Smooth muscle cell of the coronary artery (primary cell): Measurements from ENCODE around the gene TBCC. TPM values are rescaled to one million over a fixed set of nuclear protein-coding genes. Genes with fewer than 3 reads are reported as not detected.

ENCODE experiments used
- total RNA-seq: library from RNA; depleted of rRNA; stranded (reverse); fragments of >200 nt; gene quantifications from 2 replicates; pipeline ENCODE4 v1.2.3, GENCODE V29; 2014; ENCODE audit warnings: low replicate concordance

TBCC gene, protein sequence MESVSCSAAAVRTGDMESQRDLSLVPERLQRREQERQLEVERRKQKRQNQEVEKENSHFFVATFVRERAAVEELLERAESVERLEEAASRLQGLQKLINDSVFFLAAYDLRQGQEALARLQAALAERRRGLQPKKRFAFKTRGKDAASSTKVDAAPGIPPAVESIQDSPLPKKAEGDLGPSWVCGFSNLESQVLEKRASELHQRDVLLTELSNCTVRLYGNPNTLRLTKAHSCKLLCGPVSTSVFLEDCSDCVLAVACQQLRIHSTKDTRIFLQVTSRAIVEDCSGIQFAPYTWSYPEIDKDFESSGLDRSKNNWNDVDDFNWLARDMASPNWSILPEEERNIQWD
- 17.9 and 29.5 TPM in 2 replicates for total RNA-seq

GRCh38 chr6:42745640-42746462 lies at the start of gene TBCC:
Gene TBCC (minus strand): TSS chr6:42746103. CDS start chr6:42746073, 30 bp downstream.

DNA sequence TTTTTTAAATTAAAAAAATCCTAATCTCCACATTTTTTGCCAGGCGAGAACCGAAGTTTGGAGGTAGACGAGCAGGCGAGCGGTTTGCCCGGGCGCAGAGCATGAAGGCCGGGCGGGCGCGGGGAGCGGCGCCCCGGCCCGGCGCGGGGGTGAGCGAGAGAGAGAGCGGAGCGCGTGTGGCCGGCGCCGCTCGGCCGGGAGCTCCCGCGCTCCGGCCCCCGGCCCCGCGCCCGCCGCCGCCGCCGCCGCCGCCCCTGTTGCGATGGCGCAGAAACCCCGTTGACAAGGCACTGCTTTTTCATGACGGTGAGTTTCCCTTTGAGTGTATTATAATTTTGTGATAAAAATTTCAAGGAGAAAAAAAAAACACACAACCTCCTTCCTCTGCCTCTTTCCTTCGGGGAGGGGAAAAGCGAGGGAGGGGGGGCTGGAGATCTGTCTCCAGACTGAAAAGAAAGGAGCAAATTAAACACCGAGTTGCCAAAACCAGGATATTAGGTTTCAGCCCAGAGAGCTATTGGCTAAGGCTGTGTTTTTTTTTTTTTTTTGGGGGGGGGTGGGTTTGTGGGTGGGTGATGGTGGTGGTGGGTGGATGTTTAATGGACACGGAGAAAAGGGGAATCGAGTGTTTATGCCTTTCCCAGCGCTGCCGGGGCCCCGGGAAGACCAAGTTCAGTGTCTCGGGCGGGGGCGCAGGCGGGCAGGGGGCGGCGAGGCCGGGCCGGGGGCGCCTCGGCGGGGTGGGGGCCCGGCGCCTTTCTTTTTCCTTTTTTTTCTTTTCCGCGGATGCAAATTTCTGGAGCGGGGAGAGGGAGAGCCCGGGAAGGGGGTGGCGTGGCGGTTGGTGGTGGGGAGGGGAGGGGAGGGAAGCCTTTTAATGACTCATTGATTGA lies 36.1 kb upstream of the TBCC start, which contains the start of gene BICRAL:
TSS of gene BICRAL (plus strand) at position 257 of the 893 bp plus-strand sequence. CDS start 39,971 bp downstream, outside the sequence.

GRCh38 chr6:42722497-42722896 lies 23.4 kb downstream of the TBCC start, which contains the start of gene PRPH2:
Gene PRPH2 (minus strand): TSS chr6:42722597. CDS start chr6:42722334, 263 bp downstream.

Other genes starting within 250 kb of the TBCC start
- gene UBR2, start 182.1 kb downstream of the TBCC start, total RNA-seq, result 19.9 and 26.7 TPM in 2 replicates
- 0.30 and 2.2 TPM in 2 replicates for gene PRPH2, start 23.5 kb downstream of the TBCC start, total RNA-seq
- 3.4 and 4.6 TPM in 2 replicates for gene BICRAL, start 35.9 kb upstream of the TBCC start, total RNA-seq
- gene RPL7L1, start 133.5 kb upstream of the TBCC start, total RNA-seq, result 43.6 and 81.3 TPM in 2 replicates
- gene PTCRA, start 169.9 kb upstream of the TBCC start, total RNA-seq, result 0.53 TPM in 1 of 2 replicates, not detected in the other
- 26.1 and 29.8 TPM in 2 replicates for gene CNPY3, start 183.4 kb upstream of the TBCC start, total RNA-seq
- 0.15 TPM in 1 of 2 replicates, not detected in the other for gene GNMT, start 214.7 kb upstream of the TBCC start, total RNA-seq
- 27.5 and 28.6 TPM in 2 replicates for gene PEX6, start 233.1 kb upstream of the TBCC start, total RNA-seq
- gene PPP2R5D, start 238.5 kb upstream of the TBCC start, total RNA-seq, result 29.6 and 36.7 TPM in 2 replicates